Vagina (tissue), 2 donors: ENCODE data around the gene CGB2.
"Not testable (repeated sequence)": the region's sequence is repeated elsewhere in the genome, so short reads cannot be mapped to it uniquely, and the experiment has no call there.

ENCODE experiments used
- CTCF ChIP-seq, 3 experiments: fragments of 450-650 bp in 2 of 3; fragments of 200-600 bp in 1 of 3; sonication (generic) in 1 of 3; IDR thresholded peaks; one replicate each; pipeline ENCODE4 v1.5.1; 2017 to 2019; ENCODE audit warnings: antibody characterized with exemption in 3 of 3, mild to moderate bottlenecking in 2 of 3, moderate library complexity in 2 of 3
- POLR2A ChIP-seq, 2 donors: fragments of 450-650 bp; IDR thresholded peaks; one replicate each; pipeline ENCODE4 v1.6.1; 2017; ENCODE audit warnings: antibody characterized with exemption in 2 of 2, mild to moderate bottlenecking in 2 of 2, moderate library complexity in 2 of 2

- not testable (repeated sequence) for TF ChIP-seq CTCF, POLR2A (IDR thresholded peaks at IDR 0.05)
Measured at GRCh38 chr19:49025088-49025487, 6.6 kb upstream of the CGB2 start.
